Measurements from ENCODE around the gene FIGNL1.

Gene FIGNL1

GRCh38 chr7:50394315-50394714 lies 55.8 kb downstream of the FIGNL1 start:
- peak; percentile 60 for DNase-seq
